ENCODE measurements around the gene EPS8L2. TPM values are rescaled to one million over a fixed set of nuclear protein-coding genes. Genes with fewer than 3 reads are reported as not detected.
A peak's percentile ranks its signal among the peaks of the same experiment; 100 is the strongest.

Gene EPS8L2
- total RNA-seq, 2 donors from 2014 or later = 92.1 to 114 TPM

DNA sequence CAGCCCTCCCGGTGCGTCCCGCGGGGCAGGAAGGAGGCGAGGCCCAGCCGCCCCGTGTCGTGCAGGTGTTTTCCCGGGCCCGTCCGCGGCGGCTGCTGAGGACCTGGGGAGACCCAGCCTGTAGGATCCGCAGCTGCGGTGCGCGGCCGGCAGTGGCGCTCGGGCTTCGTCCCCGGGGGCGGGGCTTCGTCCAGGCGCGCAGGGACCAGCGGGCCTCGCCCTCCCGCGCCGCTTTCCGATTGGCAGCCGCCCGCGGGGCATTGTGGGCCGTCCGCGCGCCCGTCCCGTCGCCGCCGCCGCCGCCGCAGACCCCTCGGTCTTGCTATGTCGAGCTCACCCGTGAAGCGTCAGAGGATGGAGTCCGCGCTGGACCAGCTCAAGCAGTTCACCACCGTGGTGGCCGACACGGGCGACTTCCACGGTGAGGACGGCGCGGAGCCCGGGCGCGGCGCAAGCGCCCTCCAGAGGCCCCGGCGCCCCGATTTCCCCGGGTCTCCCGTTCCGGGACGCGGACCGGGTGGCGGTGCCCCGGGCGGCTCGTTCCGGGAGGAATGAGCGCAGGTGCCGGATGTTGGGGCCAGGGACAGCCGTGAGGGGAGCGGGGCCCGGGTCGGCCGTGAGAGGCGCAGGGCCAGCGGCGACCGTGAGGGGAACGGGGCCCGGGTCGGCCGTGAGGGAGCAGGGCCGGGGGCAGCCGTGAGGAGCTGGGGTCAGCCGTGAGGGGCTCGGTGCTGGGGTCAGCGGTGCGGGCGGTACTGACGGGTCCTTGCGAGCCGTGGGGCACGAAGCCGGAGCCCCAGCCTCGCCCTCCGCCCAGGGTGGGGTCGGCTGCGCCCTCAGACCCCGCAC lies 41.4 kb downstream of the EPS8L2 start, which contains the start of gene TALDO1:
Gene TALDO1, plus strand, starts transcription at position 307 of the 849 bp plus-strand sequence. Its CDS starts 18 bp downstream, at position 325.
- H3K9me3 ChIP-seq = no peaks in the 10 kb centered on the region
- TF ChIP-seq POLR2AphosphoS5 (IDR thresholded peaks at IDR 0.05) (peak; percentile 11), POLR2A (IDR thresholded peaks at IDR 0.05) (peak; percentile 67)
- TF ChIP-seq, protein P1, sequence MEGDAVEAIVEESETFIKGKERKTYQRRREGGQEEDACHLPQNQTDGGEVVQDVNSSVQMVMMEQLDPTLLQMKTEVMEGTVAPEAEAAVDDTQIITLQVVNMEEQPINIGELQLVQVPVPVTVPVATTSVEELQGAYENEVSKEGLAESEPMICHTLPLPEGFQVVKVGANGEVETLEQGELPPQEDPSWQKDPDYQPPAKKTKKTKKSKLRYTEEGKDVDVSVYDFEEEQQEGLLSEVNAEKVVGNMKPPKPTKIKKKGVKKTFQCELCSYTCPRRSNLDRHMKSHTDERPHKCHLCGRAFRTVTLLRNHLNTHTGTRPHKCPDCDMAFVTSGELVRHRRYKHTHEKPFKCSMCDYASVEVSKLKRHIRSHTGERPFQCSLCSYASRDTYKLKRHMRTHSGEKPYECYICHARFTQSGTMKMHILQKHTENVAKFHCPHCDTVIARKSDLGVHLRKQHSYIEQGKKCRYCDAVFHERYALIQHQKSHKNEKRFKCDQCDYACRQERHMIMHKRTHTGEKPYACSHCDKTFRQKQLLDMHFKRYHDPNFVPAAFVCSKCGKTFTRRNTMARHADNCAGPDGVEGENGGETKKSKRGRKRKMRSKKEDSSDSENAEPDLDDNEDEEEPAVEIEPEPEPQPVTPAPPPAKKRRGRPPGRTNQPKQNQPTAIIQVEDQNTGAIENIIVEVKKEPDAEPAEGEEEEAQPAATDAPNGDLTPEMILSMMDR (IDR thresholded peaks at IDR 0.05) = peak in 2 of 4 experiments; percentile 42 to 49
- H3K4me3 ChIP-seq = peak within 1 kb of the TSS; percentile 96 to 100
- H3K27ac ChIP-seq = peak within 1 kb of the TSS; percentile 84 to 91
- under 1% methylated on average over 47 of the region's 112 CpGs for WGBS
- no peaks in the 10 kb centered on the region for H3K4me1 ChIP-seq (replicated peaks)
- H3K27me3 ChIP-seq (replicated peaks; ENCODE audit: insufficient read depth) = no peaks in the 10 kb centered on the region
- DNase-seq (ENCODE audit: low spot score) = peak; percentile 90
- H3K36me3 ChIP-seq = no peaks in the 10 kb centered on the region
- intact Hi-C loops (cut with DNase I) = no loop called here

DNA sequence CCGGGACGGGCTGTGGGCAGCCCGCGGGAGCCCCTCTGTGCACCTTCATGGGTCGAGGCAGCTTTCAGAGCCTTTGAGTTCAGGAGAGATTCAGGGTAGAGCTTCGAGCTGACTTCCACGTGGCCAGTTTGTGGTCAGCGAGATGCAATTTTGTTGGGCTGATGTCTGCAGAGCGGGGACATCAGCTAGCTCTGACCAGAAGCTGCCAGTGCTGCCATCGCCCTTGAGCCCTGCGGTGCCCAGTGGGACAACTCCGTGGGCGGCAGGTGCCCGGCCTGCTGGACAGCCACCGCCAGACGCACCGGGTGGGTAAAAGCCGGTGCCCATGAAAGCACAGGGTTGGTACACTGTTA lies 42.0 kb downstream of the EPS8L2 start:
- no peak for DNase-seq (ENCODE audit: low spot score)
- H3K4me3 ChIP-seq = peak overlapping the region; percentile 96 to 100
- no peak for TF ChIP-seq POLR2A (IDR thresholded peaks at IDR 0.05)
- TF ChIP-seq, protein P1 (IDR thresholded peaks at IDR 0.05) = no peak
- no peak for TF ChIP-seq POLR2AphosphoS5 (IDR thresholded peaks at IDR 0.05)

DNA sequence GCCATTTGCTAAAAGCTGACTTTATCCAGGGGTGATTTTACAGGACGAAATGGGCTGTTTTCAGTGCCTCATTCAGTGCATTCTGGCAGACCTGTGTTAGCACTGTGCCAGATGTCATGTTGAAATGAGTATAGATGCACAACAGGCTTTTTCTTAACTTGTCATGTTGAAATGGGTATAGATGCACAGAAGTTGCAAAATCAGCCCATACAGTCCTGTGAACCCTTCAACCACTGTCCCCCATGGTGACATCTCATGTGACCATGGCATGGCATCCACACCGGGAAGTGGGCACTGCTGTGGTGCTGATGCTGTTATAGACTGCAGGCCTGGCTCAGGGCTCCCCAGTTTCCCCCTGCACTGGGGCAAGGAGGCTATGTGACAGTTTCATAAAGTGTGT lies 43.7 kb downstream of the EPS8L2 start:
- TF ChIP-seq, protein P1 (IDR thresholded peaks at IDR 0.05) = no peak
- TF ChIP-seq POLR2A (IDR thresholded peaks at IDR 0.05) = no peak
- TF ChIP-seq POLR2AphosphoS5 (IDR thresholded peaks at IDR 0.05) = no peak
- no peaks in the 10 kb centered on the region for H3K27me3 ChIP-seq (replicated peaks; ENCODE audit: insufficient read depth)
- no peak overlapping the region for H3K4me3 ChIP-seq
- H3K36me3 ChIP-seq = no peaks in the 10 kb centered on the region
- H3K4me1 ChIP-seq (replicated peaks) = no peaks in the 10 kb centered on the region
- intact Hi-C loops (cut with DNase I) = no loop called here
- H3K9me3 ChIP-seq = no peaks in the 10 kb centered on the region
- DNase-seq (ENCODE audit: low spot score) = no peak
- no peak overlapping the region for H3K27ac ChIP-seq
- WGBS = 46% methylated on average over 2 of the region's 2 CpGs

More for the DNA sequence above, 42.0 kb downstream of the EPS8L2 start:
- Histone ChIP-seq H3K4me1 (replicated peaks) (no peaks in the 10 kb centered on the region), H3K27me3 (replicated peaks; ENCODE audit: insufficient read depth) (no peaks in the 10 kb centered on the region), H3K27ac (peak overlapping the region; percentile 84 to 91), H3K36me3 (no peaks in the 10 kb centered on the region), H3K9me3 (no peaks in the 10 kb centered on the region)
- intact Hi-C loops (cut with DNase I) = no loop called here
- 9% methylated on average over 14 of the region's 18 CpGs for WGBS

DNA sequence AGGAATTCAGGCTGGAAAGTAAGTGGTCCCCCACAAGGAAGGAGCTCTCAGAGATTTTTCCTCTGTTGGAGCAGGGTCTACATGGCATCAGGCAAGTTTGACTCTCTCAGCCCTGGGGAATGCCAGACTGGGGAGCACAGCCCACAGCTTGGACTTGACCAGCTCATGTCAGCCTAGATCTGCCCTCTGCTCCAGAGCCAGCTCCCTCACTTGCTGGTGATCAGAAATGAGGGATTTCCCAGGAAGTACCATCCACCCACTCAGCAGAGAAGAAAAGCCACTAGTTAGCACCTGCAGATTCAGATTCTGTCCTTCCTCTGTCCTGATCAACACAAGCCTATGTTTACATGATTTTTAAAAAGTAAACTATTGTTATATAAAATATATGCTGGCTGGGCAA lies 54.2 kb downstream of the EPS8L2 start:
- intact Hi-C loops (cut with DNase I) = no loop called here
- TF ChIP-seq, protein P1 (IDR thresholded peaks at IDR 0.05) = no peak
- no peak for TF ChIP-seq POLR2A (IDR thresholded peaks at IDR 0.05)
- TF ChIP-seq POLR2AphosphoS5 (IDR thresholded peaks at IDR 0.05) = no peak
- peaks cover 12 to 31% of the 10 kb centered on the region in 2 donors for H3K36me3 ChIP-seq
- no peaks in the 10 kb centered on the region for H3K4me1 ChIP-seq (replicated peaks)
- H3K27me3 ChIP-seq (replicated peaks; ENCODE audit: insufficient read depth) = no peaks in the 10 kb centered on the region
- DNase-seq (ENCODE audit: low spot score) = no peak
- no peak overlapping the region for H3K27ac ChIP-seq
- no peaks in the 10 kb centered on the region for H3K9me3 ChIP-seq
- H3K4me3 ChIP-seq = no peak overlapping the region

Measured in prostate gland (tissue), 2 donors.